Testis (tissue), 2 donors: ENCODE results near the gene LRP10.

Source experiments
- POLR2A ChIP-seq: fragments of 450-650 bp; IDR thresholded peaks from one replicate; pipeline ENCODE4 v1.6.1; 2017; ENCODE audit warnings: antibody characterized with exemption, mild to moderate bottlenecking, moderate library complexity
- TF ChIP-seq, protein P1 (sequence below), 3 experiments: fragments of 450-650 bp in 2 of 3; fragments of 200-600 bp in 1 of 3; sonication (generic) in 1 of 3; IDR thresholded peaks; one replicate each; pipeline ENCODE4 v1.5.1; 2016 to 2019; ENCODE audit warnings: antibody characterized with exemption in 3 of 3, mild to moderate bottlenecking in 2 of 3, moderate library complexity in 1 of 3

DNA sequence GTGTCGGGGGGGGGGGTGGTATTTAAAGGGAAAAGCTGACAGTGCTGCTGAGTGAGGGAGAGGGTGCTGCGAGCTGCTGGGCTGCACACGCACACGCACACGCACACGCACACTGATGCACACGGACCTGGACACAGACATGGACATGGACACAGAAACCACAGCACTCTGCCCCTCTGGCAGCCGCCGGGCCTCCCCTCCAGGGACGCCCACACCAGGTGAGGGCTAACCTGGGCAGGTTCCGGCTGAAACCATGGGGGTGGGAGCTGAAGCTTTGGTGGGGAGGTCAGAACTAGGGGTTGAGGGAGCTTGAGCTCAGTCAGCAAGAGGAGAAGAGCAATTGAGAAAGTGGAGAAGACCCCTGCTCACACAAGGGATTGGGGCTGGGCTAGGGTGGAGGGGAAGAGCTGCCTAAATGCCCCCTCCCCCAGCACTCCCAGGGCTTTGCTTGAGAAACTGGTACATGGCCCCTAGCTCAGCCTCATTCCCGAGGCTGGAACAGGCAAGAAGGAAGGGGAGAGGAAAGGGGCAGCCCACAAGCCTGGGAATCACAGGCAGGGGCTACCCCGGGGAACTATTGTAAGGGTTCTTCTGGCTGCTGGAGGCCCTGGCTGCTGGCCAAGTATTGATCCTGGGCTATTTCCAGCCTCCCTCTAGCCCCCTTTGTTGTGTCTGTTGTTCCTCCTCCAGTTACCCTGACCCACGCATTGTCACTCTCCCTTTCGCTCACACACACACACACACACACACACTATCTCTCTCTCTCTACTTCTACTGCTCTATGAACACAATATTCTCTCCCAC, 11.8 kb downstream of the LRP10 start, which contains the start of gene REM2:
- no peak for TF ChIP-seq POLR2A
- TF ChIP-seq, protein P1, sequence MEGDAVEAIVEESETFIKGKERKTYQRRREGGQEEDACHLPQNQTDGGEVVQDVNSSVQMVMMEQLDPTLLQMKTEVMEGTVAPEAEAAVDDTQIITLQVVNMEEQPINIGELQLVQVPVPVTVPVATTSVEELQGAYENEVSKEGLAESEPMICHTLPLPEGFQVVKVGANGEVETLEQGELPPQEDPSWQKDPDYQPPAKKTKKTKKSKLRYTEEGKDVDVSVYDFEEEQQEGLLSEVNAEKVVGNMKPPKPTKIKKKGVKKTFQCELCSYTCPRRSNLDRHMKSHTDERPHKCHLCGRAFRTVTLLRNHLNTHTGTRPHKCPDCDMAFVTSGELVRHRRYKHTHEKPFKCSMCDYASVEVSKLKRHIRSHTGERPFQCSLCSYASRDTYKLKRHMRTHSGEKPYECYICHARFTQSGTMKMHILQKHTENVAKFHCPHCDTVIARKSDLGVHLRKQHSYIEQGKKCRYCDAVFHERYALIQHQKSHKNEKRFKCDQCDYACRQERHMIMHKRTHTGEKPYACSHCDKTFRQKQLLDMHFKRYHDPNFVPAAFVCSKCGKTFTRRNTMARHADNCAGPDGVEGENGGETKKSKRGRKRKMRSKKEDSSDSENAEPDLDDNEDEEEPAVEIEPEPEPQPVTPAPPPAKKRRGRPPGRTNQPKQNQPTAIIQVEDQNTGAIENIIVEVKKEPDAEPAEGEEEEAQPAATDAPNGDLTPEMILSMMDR (IDR thresholded peaks at IDR 0.05): no peak
